GM19043 (cell line): ENCODE measurements around the gene MAGEA11.
"Not testable (repeated sequence)": the region's sequence is repeated elsewhere in the genome, so short reads cannot be mapped to it uniquely, and the experiment has no call there.

Source experiments
- ATAC-seq: cut with Tn5 transposase; IDR thresholded peaks from one replicate; pipeline ENCODE4 v1.9.1; 2021; ENCODE audit warnings: low read depth; ENCODE audit not compliant: unreplicated experiment

The MAGEA11 gene

GRCh38 chrX:149716632-149717031 is 4.8 kb downstream of the MAGEA11 start:
- ATAC-seq: no peak

DNA sequence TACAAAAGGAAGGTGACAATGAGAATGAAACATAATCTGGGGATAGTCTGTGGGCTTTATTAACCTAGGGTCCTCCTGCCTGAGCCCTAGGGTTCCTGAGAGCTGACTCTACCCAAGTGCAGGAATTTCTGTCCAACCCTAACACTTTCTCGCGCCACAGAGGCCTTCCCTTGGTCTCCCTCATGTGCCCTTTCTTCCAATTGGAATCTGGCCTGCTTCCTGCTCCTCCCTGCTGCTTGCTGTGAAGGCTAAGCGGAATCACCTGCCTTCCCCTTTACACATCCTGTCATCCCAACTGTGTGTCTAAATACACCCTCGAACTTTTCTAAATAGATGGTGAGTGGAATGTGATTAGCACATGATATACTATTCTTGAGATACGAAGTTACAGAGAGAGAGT is 5.9 kb downstream of the MAGEA11 start:
- no peak for ATAC-seq

GRCh38 chrX:149718757-149719156 is 6.9 kb downstream of the MAGEA11 start:
- no peak for ATAC-seq

DNA sequence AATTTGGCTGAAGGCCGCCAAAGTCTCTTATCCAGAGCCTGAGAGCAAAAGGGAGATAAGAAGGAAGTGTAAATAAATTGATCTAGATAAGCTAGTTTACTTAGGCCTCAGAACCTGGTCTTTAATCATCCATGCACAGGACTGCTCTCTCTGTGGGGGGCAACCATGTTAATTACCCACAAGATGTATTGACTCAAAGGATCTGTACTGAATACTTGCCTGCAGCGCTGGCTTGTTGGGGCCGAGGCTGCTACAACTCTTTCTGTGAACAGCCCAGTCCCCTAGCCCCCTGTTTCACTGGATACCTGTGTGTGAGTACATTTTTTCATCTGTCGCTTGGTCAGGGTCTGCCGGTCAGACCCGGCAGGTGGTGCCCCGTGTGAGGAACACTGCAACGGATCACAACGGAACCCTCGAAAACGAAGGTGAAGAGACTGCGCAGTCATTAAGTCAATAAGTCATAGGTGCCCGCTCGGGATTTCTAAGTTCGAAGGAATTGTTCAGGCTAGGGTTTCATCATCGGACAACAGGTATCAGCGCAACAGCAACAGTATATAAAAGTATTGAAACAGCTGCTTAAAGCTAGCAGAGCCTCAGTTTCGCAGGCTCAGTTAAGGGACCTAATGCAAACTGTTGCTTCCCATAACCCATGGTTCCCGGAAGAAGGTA is 8.3 kb downstream of the MAGEA11 start:
- ATAC-seq: no peak

- ATAC-seq: not testable (repeated sequence)
Measured at GRCh38 chrX:149721241-149721640, 9.4 kb downstream of the MAGEA11 start.

GRCh38 chrX:149721778-149722177 is 9.9 kb downstream of the MAGEA11 start:
- no peak for ATAC-seq

DNA sequence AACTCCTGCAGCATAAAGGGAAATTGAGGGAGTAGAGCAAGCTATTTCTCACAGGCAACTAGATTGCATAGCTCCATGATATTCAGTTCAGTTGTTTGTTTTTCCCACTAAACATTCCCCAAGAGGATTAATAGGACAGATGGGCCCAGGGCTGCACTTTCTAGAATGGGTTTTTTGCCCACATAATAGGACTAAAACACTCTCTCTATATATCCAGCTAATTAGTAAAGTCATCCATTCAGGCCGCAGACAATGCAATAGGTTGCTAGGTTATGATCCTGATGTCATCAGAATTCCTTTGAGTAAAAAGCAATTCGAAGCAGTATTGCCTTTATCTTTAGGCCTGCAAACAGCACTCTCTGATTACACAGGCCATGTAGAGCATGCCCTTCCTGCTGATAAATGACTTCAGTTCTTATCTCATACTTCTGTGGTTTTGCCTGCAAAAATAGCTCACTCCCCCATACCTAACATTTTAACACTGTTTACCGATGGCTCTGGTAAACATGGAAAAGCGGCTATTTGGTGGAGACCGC is 11.8 kb downstream of the MAGEA11 start:
- ATAC-seq: not testable (repeated sequence)

- not testable (repeated sequence) for ATAC-seq
Measured at GRCh38 chrX:149727308-149727707, 15.4 kb downstream of the MAGEA11 start.

GRCh38 chrX:149742269-149742668 is 30.4 kb downstream of the MAGEA11 start:
- not testable (repeated sequence) for ATAC-seq

- ATAC-seq: not testable (repeated sequence)
Measured at GRCh38 chrX:149746390-149747007, 34.6 kb downstream of the MAGEA11 start.

GRCh38 chrX:149757206-149758067 is 45.6 kb downstream of the MAGEA11 start:
- ATAC-seq: no peak

DNA sequence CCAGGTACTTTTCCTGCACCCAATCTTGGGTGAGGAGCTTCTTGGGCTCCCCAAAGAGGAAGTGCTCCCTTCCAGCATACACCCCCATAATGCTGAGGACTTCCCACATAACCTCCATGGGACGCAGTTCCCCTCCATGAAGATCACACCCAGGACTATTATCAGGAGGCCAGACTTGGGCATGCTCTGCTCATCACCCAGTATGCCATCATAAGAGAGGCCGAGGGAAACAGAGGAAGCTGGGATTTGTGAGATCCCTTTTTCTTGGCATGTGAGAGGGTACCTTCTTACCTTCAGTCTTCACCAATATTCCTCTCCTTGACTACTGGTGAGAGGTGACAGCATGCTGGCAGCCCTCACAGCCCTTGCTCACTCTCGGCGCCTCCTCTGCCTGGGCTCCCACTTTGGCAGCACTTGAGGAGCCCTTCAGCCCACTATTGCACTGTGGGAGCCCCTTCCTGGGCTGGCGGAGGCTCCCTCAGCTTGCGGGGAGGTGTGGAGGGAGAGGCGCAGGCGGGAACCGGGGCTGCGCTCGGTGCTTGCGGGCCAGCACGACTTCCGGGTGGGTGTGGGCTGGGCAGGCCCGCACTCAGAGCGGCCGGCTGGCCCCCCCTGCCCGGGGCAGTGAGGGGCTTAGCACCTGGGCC is 46.3 kb downstream of the MAGEA11 start:
- no peak for ATAC-seq

- not testable (repeated sequence) for ATAC-seq
Measured at GRCh38 chrX:149758715-149759078, 46.8 kb downstream of the MAGEA11 start.

- ATAC-seq: no peak
Measured at GRCh38 chrX:149759824-149760223, 48.0 kb downstream of the MAGEA11 start.

- ATAC-seq: no peak
Measured at GRCh38 chrX:149760965-149761364, 49.1 kb downstream of the MAGEA11 start.

- ATAC-seq: not testable (repeated sequence)
Measured at GRCh38 chrX:149761858-149762674, 50.2 kb downstream of the MAGEA11 start.

DNA sequence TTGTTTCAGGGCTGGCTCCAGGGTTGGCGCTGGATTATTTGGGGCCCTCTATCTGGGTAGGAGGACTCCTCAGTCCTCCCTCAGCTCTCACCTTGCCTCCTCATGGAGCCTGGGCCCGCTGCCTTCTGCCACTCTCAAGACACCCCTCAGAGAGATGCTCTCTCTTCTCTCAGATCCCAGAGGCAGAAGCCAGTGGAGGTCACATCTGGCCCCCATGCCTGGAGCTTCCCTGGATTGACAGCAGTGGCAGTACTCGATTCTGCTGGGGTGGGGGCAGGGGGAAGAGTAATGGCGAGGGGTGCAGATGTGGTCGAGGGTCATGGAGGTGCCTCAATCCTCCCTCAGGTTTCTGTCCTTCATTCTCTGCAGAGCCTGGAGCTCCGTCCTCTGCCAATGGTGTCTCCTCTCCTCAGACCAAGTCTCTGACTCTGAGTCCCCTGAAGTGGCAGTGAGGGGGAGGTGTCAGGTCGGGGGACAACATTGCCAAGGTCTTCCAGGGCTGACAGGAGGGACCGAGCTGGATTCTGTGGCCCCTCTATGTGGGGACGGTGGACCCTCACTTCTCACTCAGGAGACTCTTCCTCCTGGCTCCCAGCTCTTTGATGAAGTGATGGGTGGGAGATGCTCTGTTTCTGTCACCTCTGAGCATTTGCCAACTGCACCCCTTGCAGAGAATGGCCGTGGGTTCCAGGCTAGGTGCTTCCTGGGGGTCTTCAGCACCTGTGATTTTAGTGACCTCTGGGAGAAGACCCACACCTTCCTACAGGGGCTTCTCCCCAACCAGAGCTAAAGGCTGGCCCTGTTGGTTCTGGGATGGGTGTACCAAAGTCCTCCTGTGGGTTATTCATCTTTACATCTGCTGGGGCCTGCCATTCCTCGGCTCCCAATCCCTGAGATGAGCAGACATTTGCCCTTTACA is 51.1 kb downstream of the MAGEA11 start:
- no peak for ATAC-seq
